HepG2 (cell line): ENCODE measurements around the gene KDM4F. TPM values are rescaled to one million over a fixed set of nuclear protein-coding genes. Genes with fewer than 3 reads are reported as not detected.

Experiments
- ATAC-seq: fragments of 200-7000 bp; cut with Tn5 transposase; 3 replicates; pipeline ENCODE4 v1.9.1; 2020; ENCODE audit warnings: mild to moderate bottlenecking, moderate library complexity
- BruUV-seq: library from RNA; stranded (reverse); fragments of 400-500 nt; replicated peaks from 2 replicates; lab custom pipeline; 2021; lab: Mats Ljungman, UMichigan
- CTCF ChIA-PET: fragments of 300-600 bp; formaldehyde crosslinking; extraction: SDS; loops from one replicate; lab custom pipeline; 2021; ENCODE audit warnings: low total read pairs, inconsistent platforms, low intra/inter-chr PET ratio; lab: Yijun Ruan, JAX
- POLR2A ChIA-PET: fragments of 350-600 bp; sonication (Branson Sonifier 250); formaldehyde crosslinking; loops from one replicate; lab custom pipeline; 2020; ENCODE audit warnings: antibody characterized with exemption, inconsistent platforms; lab: Yijun Ruan, JAX
- DNase-seq: peaks from one replicate; pipeline ENCODE4 v3.0.0-alpha.2; 2015; ENCODE audit warnings: low spot score
- FAIRE-seq: peaks from 3 replicates; lab custom pipeline; 2011; peaks lifted over from hg19 to GRCh38; lab: Jason Lieb, UNC
- H2AFZ ChIP-seq: one replicate; pipeline ENCODE4 v1.6.1; 2011; ENCODE audit warnings: low read length, inconsistent platforms
- H3K27ac ChIP-seq: fragments of 300-600 bp; 3 replicates; pipeline ENCODE4 v1.8.0; 2011; ENCODE audit warnings: mixed run types, mild to moderate bottlenecking, mixed read lengths, low read length, inconsistent platforms; ENCODE audit not compliant: insufficient read depth; ENCODE audit errors: extremely low read length
- H3K27me3 ChIP-seq, 2 experiments: fragments of 200-600 bp in 1 of 2; 2 replicates in 1 of 2; 3 replicates in 1 of 2; pipeline versions ENCODE4 v1.6.0 to v1.8.0; 2011; ENCODE audit warnings: low read length in 2 of 2, mild to moderate bottlenecking in 2 of 2, moderate library complexity in 2 of 2, inconsistent platforms in 1 of 2; ENCODE audit not compliant: insufficient read depth in 2 of 2, control insufficient read depth in 1 of 2
- H3K36me3 ChIP-seq, 2 experiments: fragments of 200-600 bp in 1 of 2; replicated peaks in 1 of 2; 2 replicates in 1 of 2; 3 replicates in 1 of 2; pipeline versions ENCODE4 v1.5.1 to v1.8.0; 2011; ENCODE audit warnings: low read length in 2 of 2, inconsistent platforms in 1 of 2; ENCODE audit not compliant: insufficient read depth in 2 of 2, control insufficient read depth in 1 of 2
- H3K4me1 ChIP-seq: 2 replicates; pipeline ENCODE4 v1.5.1; 2012; ENCODE audit warnings: low read length, inconsistent platforms; ENCODE audit not compliant: insufficient read depth
- H3K4me2 ChIP-seq: 2 replicates; pipeline ENCODE4 v1.6.0; 2011; ENCODE audit warnings: low read depth, low read length, inconsistent platforms
- H3K4me3 ChIP-seq, 3 experiments: fragments of 200-600 bp in 1 of 3; sonication (generic), shearing (Covaris generic) in 1 of 3; replicated peaks in 1 of 3; 2 replicates each; pipeline ENCODE4 v1.5.1; 2011 to 2016; ENCODE audit warnings: low read length in 3 of 3, inconsistent platforms in 2 of 3, low read depth in 2 of 3, mild to moderate bottlenecking in 2 of 3, control low read depth in 1 of 3, mixed read lengths in 1 of 3; ENCODE audit not compliant: insufficient read depth in 1 of 3
- H3K79me2 ChIP-seq: one replicate; pipeline ENCODE4 v1.6.1; 2011; ENCODE audit warnings: low read length, inconsistent platforms; ENCODE audit not compliant: insufficient read depth
- H3K9ac ChIP-seq: 2 replicates; pipeline ENCODE4 v1.6.0; 2011; ENCODE audit warnings: mild to moderate bottlenecking, low read depth, low read length, inconsistent platforms; ENCODE audit not compliant: insufficient read depth
- H3K9me3 ChIP-seq: 2 replicates; pipeline ENCODE4 v1.5.1; 2012; ENCODE audit warnings: mild to moderate bottlenecking, low read length
- H4K20me1 ChIP-seq: 2 replicates; pipeline ENCODE4 v1.6.0; 2011; ENCODE audit warnings: inconsistent platforms, mild to moderate bottlenecking, low read length, moderate library complexity; ENCODE audit not compliant: insufficient read depth
- BRCA1 ChIP-seq: sonication (generic); formaldehyde crosslinking; IDR thresholded peaks from 2 replicates; pipeline ENCODE4 v1.4.0; 2020; ENCODE audit warnings: missing genetic modification reagents
- EHMT2 ChIP-seq: fragments of 200-600 bp; sonication (generic); IDR thresholded peaks from 2 replicates; pipeline ENCODE4 v1.7.0; 2017; ENCODE audit warnings: antibody characterized with exemption, low read depth, low read length, borderline replicate concordance
- ELK4 ChIP-seq: sonication (generic); formaldehyde crosslinking; IDR thresholded peaks from 2 replicates; pipeline ENCODE4 v1.9.0; 2021; ENCODE audit warnings: missing genetic modification reagents, borderline replicate concordance
- KMT2B ChIP-seq: IDR thresholded peaks from 2 replicates; pipeline ENCODE4 v1.6.1; 2016; ENCODE audit warnings: missing genetic modification reagents, missing compliant biosample characterization
- MAFF ChIP-seq: IDR thresholded peaks from 2 replicates; pipeline ENCODE4 v1.6.1; 2011; ENCODE audit warnings: low read depth, low read length, improper control_type of control experiment
- REXO4 ChIP-seq: sonication (generic); formaldehyde crosslinking; IDR thresholded peaks from 2 replicates; pipeline ENCODE4 v1.8.0; 2022; ENCODE audit warnings: missing genetic modification reagents, mild to moderate bottlenecking, borderline replicate concordance
- TCF7L2 ChIP-seq: IDR thresholded peaks from 2 replicates; pipeline ENCODE4 v1.6.1; 2011; ENCODE audit warnings: mild to moderate bottlenecking, low read depth, low read length, moderate library complexity
- ZFAT ChIP-seq: sonication (generic); formaldehyde crosslinking; conservative IDR thresholded peaks from 2 replicates; pipeline ENCODE4 v1.8.1; 2023; ENCODE audit warnings: missing genetic modification reagents, inconsistent platforms
- ZNF20 ChIP-seq: sonication (generic); formaldehyde crosslinking; IDR thresholded peaks from 2 replicates; pipeline ENCODE4 v1.4.0; 2020; ENCODE audit warnings: mild to moderate bottlenecking, moderate library complexity, missing genetic modification reagents
- ZNF563 ChIP-seq: sonication (generic); formaldehyde crosslinking; IDR thresholded peaks from 2 replicates; pipeline ENCODE4 v1.8.0; 2022; ENCODE audit warnings: mild to moderate bottlenecking, moderate library complexity, missing genetic modification reagents
- ZNF776 ChIP-seq: sonication (generic); formaldehyde crosslinking; IDR thresholded peaks from 2 replicates; pipeline ENCODE4 v1.4.0; 2020; ENCODE audit warnings: mild to moderate bottlenecking, missing genetic modification reagents
- ZSCAN30 ChIP-seq: sonication (generic); formaldehyde crosslinking; IDR thresholded peaks from 2 replicates; pipeline ENCODE4 v1.5.0; 2020; ENCODE audit warnings: mild to moderate bottlenecking, missing genetic modification reagents
- ZUFSP ChIP-seq: sonication (generic); formaldehyde crosslinking; IDR thresholded peaks from 2 replicates; pipeline ENCODE4 v1.9.0; 2021; ENCODE audit warnings: missing genetic modification reagents, mild to moderate bottlenecking, borderline replicate concordance
- WGBS: methylation state at CpG from one replicate; pipeline ENCODE4 v1.1.6; 2017; ENCODE audit warnings: low lambda C conversion rate; 5-methylcytosine and 5-hydroxymethylcytosine counted together
- in situ Hi-C: cut with HindIII; loops from 2 replicates; pipeline ENCODE4 v1.10.0; 2017; ENCODE audit warnings: low pct_unique_long_range_greater_than_20kb; ENCODE audit not compliant: extremely low pct_ligation_motif_present
- intact Hi-C: fragments of 100-400 bp; cut with micrococcal nuclease; formaldehyde crosslinking; loops from one replicate; pipeline ENCODE4 v1.10.0; 2022; ENCODE audit not compliant: unreplicated experiment
- polyA plus RNA-seq, 8 experiments: library from polyadenylated mRNA; depleted of rRNA in 3 of 8; stranded (reverse) in 7 of 8; unstranded in 1 of 8; fragments of >200 nt; fragmentation: Illumina TruSeq in 4 of 8; extraction: Trizol in 4 of 8; gene quantifications; 2 replicates each; pipeline versions ENCODE4 v1.2.1 to v1.2.3, GENCODE V29; 2011 to 2016; ENCODE audit warnings: low read depth in 4 of 8, missing spikeins in 1 of 8, mixed read lengths in 1 of 8; ENCODE audit not compliant: insufficient read depth in 1 of 8
- total RNA-seq, 5 experiments: library from RNA; depleted of rRNA; stranded (reverse); fragments of >200 nt; fragmentation: Illumina TruSeq; extraction: Trizol; gene quantifications; 2 replicates each; pipeline ENCODE4 v1.2.3, GENCODE V29; 2016; ENCODE audit warnings: low read depth in 1 of 5

The KDM4F gene
- total and polyA plus RNA-seq, 2 of the 13 experiments (the other 11 are each of a cell fraction or from before 2014, with no cell fraction given): not detected

DNA sequence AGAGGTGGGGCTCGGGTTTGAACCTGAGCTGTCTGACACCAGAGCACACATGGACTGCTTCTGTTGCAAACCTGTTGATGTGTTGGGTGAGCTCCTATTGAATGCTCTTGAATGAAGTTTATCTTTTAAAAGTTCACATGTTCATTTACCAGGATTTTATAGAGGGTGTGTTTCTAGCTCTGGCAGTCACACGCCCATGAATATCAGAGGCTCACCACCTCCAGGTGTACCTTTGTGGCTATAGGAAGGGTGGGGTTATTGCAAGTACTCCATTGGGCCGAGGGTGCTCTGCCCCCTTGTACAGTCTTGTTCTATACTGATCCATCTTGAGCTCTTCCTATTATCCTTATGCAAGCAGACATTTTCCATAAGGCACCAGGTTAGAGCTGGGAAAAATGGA is 49.6 kb downstream of the KDM4F start:
- H3K4me1 ChIP-seq: no peaks in the 10 kb centered on the region
- no peaks in the 10 kb centered on the region for H3K27me3 ChIP-seq
- no peak overlapping the region for H3K9ac ChIP-seq
- H3K36me3 ChIP-seq: no peaks in the 10 kb centered on the region
- no peak overlapping the region for H2AFZ ChIP-seq
- no TSS peak for BruUV-seq
- ATAC-seq (no peak), DNase-seq (no peak), FAIRE-seq (no peak)
- in situ Hi-C loops: loop anchor here (25.0 kb wide), 1 partner anchor 138 kb away; the partner anchor contains the start of gene SESN3
- H3K9me3 ChIP-seq: no peaks in the 10 kb centered on the region
- TF ChIP-seq ZNF776 (CRISPR knock-in tag) (no peak), ZFAT (CRISPR knock-in tag) (no peak), ZUFSP (CRISPR knock-in tag) (no peak), TCF7L2 (no peak), KMT2B (no peak), ZNF563 (CRISPR knock-in tag) (no peak), BRCA1 (CRISPR knock-in tag) (no peak), EHMT2 (no peak), REXO4 (no peak), ELK4 (CRISPR knock-in tag) (no peak), ZNF20 (CRISPR knock-in tag) (no peak), MAFF (no peak), ZSCAN30 (CRISPR knock-in tag) (no peak)
- 82% methylated on average over 3 of the region's 3 CpGs for WGBS
- no peak overlapping the region for H3K4me2 ChIP-seq
- intact Hi-C loops: no loop called here
- ChIA-PET CTCF (no interaction called here), POLR2A (no interaction called here)
- H3K4me3 ChIP-seq: no peak overlapping the region
- H4K20me1 ChIP-seq: no peaks in the 10 kb centered on the region
- no peak overlapping the region for H3K27ac ChIP-seq
- no peaks in the 10 kb centered on the region for H3K79me2 ChIP-seq
